Measurements from ENCODE around the gene RAP1GAP2. TPM values are rescaled to one million over a fixed set of nuclear protein-coding genes. Genes with fewer than 3 reads are reported as not detected.

Gene RAP1GAP2
- total RNA-seq, 1 donor from 2014 or later: 0.11 TPM

- DNase-seq (ENCODE audit: low read depth): peak; percentile 29
These were observed 113.1 kb downstream of the RAP1GAP2 start for GRCh38 chr17:2909175-2909845.

DNA sequence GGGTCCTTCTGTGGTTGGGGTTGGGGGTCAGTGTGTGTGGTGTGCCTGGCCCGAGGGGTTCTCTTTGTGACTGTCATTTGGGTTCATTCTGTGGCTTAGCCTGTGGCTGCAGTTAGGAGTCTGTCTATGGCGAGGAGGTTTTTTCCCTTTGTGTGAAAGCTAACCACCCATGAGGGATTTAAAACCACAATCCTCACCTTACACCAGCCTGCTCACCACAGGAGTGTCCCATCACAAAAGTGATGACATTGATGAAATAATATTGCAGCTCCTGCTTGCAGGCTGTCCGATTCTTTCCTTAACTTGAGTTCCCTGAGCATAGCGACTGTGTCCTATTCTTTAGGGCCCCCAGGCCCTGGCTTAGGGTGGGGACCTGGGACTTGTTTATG lies 113.6 kb downstream of the RAP1GAP2 start:
- DNase-seq (ENCODE audit: low read depth): peak; percentile 44

GRCh38 chr17:2911035-2911754 lies 115.0 kb downstream of the RAP1GAP2 start:
- no peak for DNase-seq (ENCODE audit: low read depth)

- no peak for DNase-seq (ENCODE audit: low read depth)
These were observed 115.5 kb downstream of the RAP1GAP2 start for GRCh38 chr17:2911755-2912111.

GRCh38 chr17:2912754-2913153 lies 116.5 kb downstream of the RAP1GAP2 start:
- no peak for DNase-seq (ENCODE audit: low read depth)

DNA sequence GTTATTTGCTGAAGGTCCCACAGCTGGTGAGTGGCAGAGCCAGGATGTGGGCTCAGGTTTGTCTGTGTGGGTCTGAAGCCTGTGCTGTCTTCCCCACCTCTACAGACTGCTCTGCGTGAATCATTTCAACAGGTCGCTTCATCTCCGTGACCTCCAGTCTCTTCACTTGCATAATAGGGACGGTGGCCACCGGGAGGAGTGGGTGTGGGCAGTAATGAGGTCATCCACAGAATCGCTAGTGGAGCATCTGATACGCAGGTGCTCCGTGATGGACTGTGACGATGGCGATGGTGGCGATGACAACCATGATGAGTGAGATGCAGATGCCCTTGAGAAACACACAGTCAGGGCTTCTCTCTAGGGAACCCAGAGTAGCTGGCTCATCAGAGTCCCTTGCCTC lies 120.2 kb downstream of the RAP1GAP2 start:
- DNase-seq (ENCODE audit: low read depth): no peak

GRCh38 chr17:2921443-2921842 lies 125.2 kb downstream of the RAP1GAP2 start:
- no peak for DNase-seq (ENCODE audit: low read depth)

DNA sequence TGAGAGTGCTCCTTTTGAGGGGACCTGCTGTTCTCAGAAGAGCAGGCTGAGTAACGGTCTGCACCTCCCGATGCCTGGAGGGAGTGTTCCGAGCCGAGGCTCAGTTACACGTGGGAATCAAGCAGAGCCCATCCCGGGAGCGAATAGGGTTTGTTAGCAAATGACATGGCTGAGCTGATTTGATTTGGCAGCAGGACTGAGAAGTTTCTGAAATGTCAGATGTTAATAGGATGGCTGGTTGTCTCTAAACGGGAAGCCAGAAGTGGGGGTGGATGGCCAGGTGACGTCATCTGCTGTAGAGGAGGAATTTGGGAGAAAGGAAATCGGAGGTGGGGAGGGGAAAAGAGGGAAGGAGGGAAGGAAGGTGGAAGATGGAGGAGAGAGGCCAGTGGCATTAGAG lies 128.0 kb downstream of the RAP1GAP2 start:
- no peak for DNase-seq (ENCODE audit: low read depth)

DNA sequence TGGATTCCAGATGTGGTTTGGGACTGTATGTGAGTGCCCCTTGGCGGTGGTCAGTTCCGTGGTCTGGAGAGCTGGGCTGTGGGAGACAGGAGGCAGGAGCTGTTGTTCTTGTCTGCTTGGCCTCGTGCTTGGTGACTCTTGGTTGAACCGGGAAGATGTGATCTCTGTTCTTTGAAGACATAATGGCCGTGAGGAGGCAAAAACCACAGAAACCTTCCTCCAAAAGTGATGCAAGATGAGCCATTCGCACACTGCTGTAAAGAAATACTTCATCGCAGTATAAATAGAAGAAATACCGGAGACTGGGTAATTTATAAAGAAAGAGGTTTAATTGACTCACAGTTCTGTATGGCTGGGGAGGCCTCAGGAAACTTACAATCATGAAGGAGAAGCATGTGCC lies 128.8 kb downstream of the RAP1GAP2 start:
- no peak for DNase-seq (ENCODE audit: low read depth)

DNA sequence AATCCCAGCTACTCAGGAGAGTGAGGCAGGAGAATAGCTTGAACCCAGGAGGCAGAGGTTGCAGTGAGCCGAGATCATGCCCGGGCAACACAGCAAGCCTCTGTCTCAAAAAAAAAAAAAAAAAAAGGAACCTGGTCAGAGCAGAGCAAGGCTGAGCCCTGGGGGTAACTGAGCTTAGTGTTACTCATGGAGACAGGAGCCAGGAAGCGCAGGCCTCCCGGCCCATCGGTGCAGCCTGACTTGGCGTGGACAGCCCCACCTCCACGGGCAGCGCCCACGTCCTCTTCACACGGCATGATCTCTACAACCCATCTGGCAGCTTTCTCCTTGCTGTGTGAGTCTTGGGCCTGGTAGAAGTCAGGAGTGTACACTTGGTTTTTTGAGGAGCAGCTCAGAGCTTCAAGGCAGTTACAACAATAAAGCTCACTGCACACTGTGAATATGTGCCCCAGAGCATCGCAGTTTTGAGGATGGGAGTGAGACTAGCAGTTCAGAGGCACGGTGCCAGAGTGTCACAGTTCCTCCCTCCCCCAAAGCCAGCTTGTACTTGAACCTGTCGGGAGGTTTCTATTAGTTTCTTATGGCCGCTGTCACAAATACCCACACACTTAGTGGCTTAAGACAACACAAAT lies 129.9 kb downstream of the RAP1GAP2 start:
- DNase-seq (ENCODE audit: low read depth): no peak

- DNase-seq (ENCODE audit: low read depth): no peak
These were observed 132.2 kb downstream of the RAP1GAP2 start for GRCh38 chr17:2928294-2928890.

DNA sequence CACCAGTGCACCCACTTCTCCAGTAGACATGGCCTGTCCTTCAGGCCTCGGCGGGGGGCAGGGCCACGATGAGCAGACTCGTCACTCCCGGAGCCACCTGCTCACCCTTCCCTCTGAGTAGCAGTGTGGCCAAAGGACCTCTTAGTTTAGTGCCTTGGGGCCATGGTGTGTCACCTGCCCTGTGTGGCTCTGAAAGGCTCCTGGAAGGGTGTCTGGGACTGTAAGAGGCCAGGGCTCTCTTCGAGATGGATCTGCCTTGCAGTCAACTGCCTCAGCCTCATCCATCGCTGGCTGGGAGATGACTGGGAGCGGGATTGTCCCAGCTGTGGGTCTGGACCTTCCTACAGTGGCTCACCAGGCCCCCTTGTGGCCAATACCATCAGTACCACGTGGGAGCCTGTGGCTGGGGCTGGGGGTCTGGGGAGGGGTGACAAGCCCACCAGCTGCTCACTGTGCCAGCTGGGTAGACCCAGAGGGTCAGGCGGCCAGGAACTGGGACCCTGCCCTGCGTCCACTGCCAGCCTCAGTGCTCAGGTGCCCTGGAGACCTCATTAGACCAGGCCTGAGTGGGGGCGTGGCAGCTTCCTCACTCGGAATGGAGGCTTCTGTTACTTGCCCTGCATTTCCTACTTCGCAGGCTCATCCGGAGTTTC lies 133.8 kb downstream of the RAP1GAP2 start:
- DNase-seq (ENCODE audit: low read depth): peak; percentile 25

DNA sequence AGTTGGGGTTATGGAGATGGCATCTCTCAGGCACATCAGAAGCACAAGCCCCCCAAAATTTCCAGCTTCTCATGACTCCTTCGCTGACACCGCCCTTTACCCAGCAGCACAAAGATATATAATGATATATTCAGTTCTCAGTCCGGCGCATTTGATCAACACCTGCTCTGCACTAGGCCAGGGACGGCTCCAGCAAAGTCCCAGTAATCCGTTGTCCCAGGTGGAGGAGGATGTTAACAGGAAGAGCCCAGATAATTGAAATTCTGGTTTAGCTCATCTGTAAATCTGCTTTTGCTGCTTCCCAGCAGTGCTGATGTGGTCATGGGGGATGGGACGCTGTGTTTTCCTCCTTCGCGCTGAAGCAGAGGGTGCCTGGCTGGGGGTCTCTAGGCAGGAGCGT lies 135.6 kb downstream of the RAP1GAP2 start:
- DNase-seq (ENCODE audit: low read depth): no peak

DNA sequence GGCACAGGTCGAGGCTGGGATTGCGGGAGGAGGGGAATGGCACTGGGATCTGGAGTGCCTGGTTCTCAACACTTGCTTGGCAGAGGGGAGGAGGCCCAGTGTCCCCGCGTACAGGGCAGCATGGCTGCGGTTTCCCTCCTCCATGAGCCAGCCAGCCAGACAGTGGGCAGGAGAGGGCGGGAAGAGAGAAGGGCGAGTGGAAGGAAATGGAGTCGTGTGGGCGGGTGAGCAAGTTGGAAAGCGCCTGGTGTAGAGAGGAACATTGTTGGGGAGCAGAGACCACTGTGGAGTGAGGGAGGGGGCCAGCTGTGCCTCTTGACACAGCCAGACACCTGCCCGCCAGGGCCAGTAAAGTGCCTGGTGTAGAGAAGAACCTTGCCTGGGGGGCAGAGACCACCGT lies 136.7 kb downstream of the RAP1GAP2 start:
- DNase-seq (ENCODE audit: low read depth): no peak

DNA sequence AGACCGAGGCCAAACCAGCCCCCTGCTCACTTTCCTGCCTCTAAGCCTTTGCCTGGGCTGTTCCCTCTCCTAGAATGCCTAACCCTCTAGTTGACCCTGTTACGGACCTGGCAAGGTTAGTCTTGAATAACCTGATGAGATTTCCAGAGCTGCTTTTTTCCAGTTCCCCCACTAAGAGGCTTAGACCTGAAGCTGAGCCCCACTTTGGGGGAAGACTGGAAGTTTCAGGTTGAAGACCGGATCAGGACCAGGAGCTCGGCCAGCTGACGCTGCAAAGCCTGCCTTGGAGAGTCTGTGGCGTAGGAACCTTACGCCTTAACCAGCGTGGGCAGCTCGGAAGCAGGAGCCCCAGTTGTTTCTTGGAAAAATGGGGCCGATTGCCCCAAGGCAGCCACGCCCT lies 137.4 kb downstream of the RAP1GAP2 start:
- DNase-seq (ENCODE audit: low read depth): no peak

- no peak for DNase-seq (ENCODE audit: low read depth)
These were observed 139.4 kb downstream of the RAP1GAP2 start for GRCh38 chr17:2935632-2936031.

DNA sequence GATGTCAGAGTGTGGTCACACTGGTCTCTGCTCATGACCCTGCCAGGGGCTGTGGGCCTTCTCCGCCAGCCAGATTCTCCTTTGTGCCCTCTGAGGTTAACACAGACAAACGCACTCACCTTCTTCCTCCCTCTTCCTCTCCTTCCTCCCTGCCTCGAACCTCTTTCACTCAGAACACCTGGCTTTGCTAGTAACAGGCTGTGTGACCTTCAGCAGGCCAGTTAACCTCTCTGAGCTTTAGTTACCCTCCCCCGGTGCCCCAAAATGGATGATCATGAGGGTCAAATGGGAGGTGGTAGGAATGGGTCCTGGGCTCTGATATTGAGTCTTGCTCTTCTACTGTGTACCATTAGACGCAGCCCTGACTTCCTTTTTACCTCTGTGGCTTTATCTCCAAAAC lies 140.1 kb downstream of the RAP1GAP2 start:
- DNase-seq (ENCODE audit: low read depth): no peak

GRCh38 chr17:2936771-2937321 lies 140.6 kb downstream of the RAP1GAP2 start:
- no peak for DNase-seq (ENCODE audit: low read depth)

- no peak for DNase-seq (ENCODE audit: low read depth)
These were observed 141.2 kb downstream of the RAP1GAP2 start for GRCh38 chr17:2937331-2938003.

GRCh38 chr17:2939714-2940351 lies 143.6 kb downstream of the RAP1GAP2 start:
- DNase-seq (ENCODE audit: low read depth): no peak
